NCI-H2227 (cell line): ENCODE data around the gene FLVCR2.

ENCODE experiments used
- DNase-seq: peaks from one replicate; lab custom pipeline; 2025; ENCODE audit not compliant: unreplicated experiment; lab: John Stamatoyannopoulos, UW

FLVCR2 gene

GRCh38 chr14:75553761-75554364, 24.6 kb upstream of the FLVCR2 start:
- no peak for DNase-seq

- no peak for DNase-seq
These were observed 23.9 kb upstream of the FLVCR2 start for GRCh38 chr14:75554482-75554881.

- no peak for DNase-seq
These were observed 20.0 kb upstream of the FLVCR2 start for GRCh38 chr14:75558440-75558839.

- DNase-seq = no peak
These were observed 19.4 kb upstream of the FLVCR2 start for GRCh38 chr14:75559045-75559444.

- peak; percentile 3 for DNase-seq
These were observed 18.8 kb upstream of the FLVCR2 start for GRCh38 chr14:75559451-75560222.

- peak; percentile 79 for DNase-seq
These were observed 17.4 kb upstream of the FLVCR2 start for GRCh38 chr14:75561013-75561432.

GRCh38 chr14:75562089-75562488, 16.3 kb upstream of the FLVCR2 start:
- DNase-seq = no peak

- DNase-seq = no peak
These were observed 15.9 kb upstream of the FLVCR2 start for GRCh38 chr14:75562489-75562888.

- no peak for DNase-seq
These were observed 14.5 kb upstream of the FLVCR2 start for GRCh38 chr14:75563931-75564330.

- DNase-seq = no peak
These were observed 13.4 kb upstream of the FLVCR2 start for GRCh38 chr14:75565056-75565455.

GRCh38 chr14:75566321-75566720, 12.1 kb upstream of the FLVCR2 start:
- DNase-seq = no peak

GRCh38 chr14:75566752-75567151, 11.7 kb upstream of the FLVCR2 start:
- DNase-seq = no peak

- DNase-seq = no peak
These were observed 10.3 kb upstream of the FLVCR2 start for GRCh38 chr14:75568140-75568539.

GRCh38 chr14:75568791-75569190, 9.6 kb upstream of the FLVCR2 start:
- DNase-seq = no peak

GRCh38 chr14:75570797-75571196, 7.6 kb upstream of the FLVCR2 start:
- DNase-seq = no peak

- no peak for DNase-seq
These were observed 6.3 kb upstream of the FLVCR2 start for GRCh38 chr14:75572104-75572503.

- no peak for DNase-seq
These were observed 1.3 kb upstream of the FLVCR2 start for GRCh38 chr14:75577090-75577489.

- DNase-seq = peak; percentile 54
These were observed 705 bp upstream of the FLVCR2 start for GRCh38 chr14:75577729-75578101.

- no peak for DNase-seq
These were observed 442 bp downstream of the FLVCR2 start for GRCh38 chr14:75578786-75579337.

GRCh38 chr14:75579338-75579864, 981 bp downstream of the FLVCR2 start:
- DNase-seq = no peak

GRCh38 chr14:75579882-75580281, 1.5 kb downstream of the FLVCR2 start:
- no peak for DNase-seq

- DNase-seq = no peak
These were observed 9.0 kb downstream of the FLVCR2 start for GRCh38 chr14:75587388-75587787.
